OCI-LY7 (cell line): Measurements from ENCODE around the gene IPO8.

ENCODE experiments used
- CTCF ChIP-seq: fragments of 200-600 bp; sonication (generic); conservative IDR thresholded peaks from 2 replicates; pipeline ENCODE4 v1.5.1; 2014; ENCODE audit warnings: mild to moderate bottlenecking, antibody characterized with exemption, low read length, moderate library complexity, mixed read lengths
- EZH2phosphoT487 ChIP-seq: fragments of 200-600 bp; sonication (generic); IDR thresholded peaks from 2 replicates; pipeline ENCODE4 v1.6.1; 2018; ENCODE audit warnings: low read depth, borderline replicate concordance, mild to moderate bottlenecking, mixed run types, antibody characterized with exemption, low read length, moderate library complexity, mixed read lengths

- TF ChIP-seq CTCF (no peak), EZH2phosphoT487 (no peak)
Measured at GRCh38 chr12:30617346-30618016, 78.2 kb downstream of the IPO8 start.
